Measurements from ENCODE around the gene PLSCR4.

The PLSCR4 gene

DNA sequence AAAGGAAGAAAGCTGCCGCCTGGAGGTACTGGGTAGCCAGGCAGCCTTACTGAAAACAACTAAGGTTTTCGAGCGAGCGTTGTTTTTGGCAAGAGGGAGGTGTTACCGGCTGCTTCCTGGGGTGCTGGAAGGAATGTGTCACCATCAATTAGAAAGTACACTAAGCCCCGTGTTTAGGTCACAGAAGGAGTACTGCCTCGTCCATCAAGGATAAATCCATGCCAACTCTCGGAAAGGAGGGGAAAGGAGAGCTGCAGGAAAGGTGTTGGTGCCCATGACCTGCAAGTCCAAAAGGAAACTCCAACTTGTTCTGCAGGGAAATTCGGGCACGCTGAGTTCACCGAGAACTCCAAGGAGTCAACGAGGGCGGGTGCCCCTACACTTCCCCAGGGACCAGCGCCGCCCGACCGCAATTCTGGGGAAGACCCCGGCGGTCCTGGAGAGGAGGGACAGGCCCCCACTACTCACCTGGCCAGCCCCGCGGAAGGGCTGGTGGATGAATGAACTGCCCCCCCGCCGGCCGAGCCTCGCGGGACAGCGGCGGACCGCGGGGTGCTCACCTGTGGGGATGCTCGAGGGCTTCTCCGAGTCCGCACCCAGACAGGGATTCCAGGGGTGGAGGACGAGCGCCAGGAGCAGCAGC lies 90.5 kb downstream of the PLSCR4 start:
- DNase-seq, result no peak

- DNase-seq, result no peak
Measured at GRCh38 chr3:146159616-146160320, 91.1 kb downstream of the PLSCR4 start.

- DNase-seq, result no peak
Measured at GRCh38 chr3:146159037-146159436, 91.9 kb downstream of the PLSCR4 start.

- DNase-seq, result no peak
Measured at GRCh38 chr3:146157325-146158060, 93.4 kb downstream of the PLSCR4 start.

DNA sequence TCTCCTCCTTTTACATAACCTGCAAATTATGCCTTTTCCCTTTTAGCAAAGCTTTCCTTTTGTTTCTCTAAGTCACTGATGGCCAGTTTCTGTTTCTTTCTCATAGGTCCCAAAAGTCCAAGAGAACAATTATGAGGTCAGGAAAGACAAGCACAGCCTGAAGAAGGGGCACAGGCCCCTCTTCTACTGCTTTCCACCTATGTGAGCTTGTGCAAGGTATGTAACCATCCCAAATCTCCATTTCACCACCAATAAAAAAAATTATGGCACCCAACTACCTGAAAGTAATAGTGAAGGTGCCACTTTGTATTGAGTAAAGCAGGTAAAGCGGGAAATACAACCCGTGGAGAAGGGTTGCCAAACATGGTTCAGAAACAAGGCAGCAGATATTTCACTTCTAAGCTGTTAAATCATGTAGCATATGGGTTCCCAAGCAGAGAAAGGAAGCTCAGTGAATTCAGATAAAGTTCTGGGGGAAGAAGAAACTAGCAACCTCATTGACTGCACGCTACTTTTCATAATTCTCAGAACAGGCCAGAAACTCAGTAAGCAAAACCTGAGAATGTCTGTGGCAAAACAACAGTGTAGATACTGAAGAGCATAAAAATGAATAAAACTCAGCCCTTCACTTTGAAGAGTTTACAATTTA lies 94.1 kb downstream of the PLSCR4 start:
- no peak for DNase-seq

GRCh38 chr3:146156095-146156494 lies 94.8 kb downstream of the PLSCR4 start:
- DNase-seq, result no peak

DNA sequence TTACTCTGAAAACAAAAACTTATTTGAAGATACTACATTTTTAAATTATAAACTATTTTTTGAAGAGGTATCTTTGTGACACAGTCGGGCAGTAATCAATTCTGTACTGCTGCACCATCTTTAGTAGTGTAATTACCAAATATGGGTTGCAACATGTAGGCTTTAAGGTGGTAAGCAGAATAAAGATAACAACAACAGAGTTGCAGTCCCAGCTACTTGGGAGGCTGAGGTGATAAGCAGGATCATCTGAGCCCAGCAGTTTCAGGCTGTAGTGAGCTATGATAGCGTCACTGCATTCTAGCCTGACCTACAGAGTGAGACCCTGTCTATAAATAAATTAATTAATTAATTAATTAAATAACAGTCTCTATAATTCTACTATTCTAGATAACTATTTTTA lies 95.9 kb downstream of the PLSCR4 start:
- DNase-seq, result no peak

DNA sequence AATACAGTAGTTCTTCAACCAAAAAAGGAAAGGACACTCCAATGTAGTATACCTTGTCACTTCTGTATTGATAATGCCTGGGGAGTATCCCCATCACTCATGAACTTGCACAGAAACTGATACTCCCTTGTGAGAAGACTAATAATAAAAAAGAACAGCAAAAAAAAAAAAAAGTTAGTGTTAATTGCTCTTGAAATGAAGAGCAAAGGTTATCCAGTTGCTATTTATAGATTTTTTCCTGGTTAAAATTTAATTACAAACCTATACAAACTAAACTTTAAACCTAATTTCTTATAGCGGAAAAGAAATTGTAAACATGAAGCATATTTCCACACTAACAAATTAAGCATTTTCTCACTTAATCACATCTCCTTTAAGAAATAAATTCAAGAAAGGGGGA lies 96.6 kb downstream of the PLSCR4 start:
- DNase-seq, result no peak

DNA sequence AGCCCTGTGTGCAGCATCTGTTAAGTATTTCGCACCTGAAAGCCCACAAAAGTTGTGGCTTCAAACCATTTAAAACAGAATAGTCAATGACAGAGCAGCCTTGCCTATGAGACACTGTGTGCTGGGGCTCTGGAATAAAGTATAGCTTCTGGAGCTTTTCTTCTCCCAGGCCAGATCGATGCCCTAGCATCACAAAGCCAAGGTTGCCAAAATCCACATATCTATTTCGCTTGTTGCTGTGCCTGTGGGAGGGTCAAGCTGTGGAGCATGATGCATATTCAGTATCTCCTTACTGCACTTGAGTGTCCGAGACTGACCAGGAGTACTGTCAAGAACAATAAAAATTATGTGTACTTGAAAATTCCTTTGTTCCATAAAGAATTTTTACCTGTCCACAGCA lies 97.5 kb downstream of the PLSCR4 start:
- DNase-seq, result no peak

GRCh38 chr3:146152834-146153233 lies 98.1 kb downstream of the PLSCR4 start:
- DNase-seq, result no peak

DNA sequence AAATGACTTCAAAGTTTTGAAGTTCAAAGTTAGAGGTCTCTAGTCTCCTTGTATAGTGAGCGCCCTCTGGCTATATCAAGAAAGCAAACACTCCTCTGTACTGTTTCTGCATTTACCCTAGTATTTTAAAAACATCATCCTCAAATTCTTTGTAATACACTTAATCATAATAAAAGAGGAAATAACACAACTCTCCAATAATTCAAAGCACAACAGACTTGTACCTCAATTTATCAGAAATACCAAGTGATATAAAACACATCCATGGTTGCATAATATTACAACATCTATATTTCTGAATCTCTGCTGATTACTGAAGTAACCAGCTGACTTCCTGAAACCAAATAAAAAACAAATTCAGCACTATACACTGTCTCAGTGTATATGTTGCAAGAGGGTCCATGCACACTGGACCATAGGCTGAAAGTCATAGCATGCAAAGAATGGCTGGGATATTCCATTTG lies 102.4 kb downstream of the PLSCR4 start:
- DNase-seq, result no peak

DNA sequence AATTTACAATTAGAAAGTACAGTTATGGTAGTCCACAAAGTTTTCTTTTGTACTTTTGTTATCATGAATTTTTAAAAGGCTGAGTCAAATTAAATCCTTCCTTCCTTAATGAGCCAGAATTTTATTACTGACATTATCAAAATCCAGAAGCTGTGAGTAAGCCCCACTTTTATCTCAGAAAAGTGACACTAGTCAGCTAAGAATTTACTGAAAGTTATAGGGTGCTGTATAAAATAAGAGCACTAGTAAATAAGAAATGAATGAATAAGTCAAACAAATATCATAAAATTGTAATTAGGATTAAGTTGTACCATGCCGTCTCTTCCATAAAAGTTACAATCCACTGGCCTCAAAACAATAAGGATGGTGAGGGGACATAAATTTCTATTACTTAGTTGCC lies 105.3 kb downstream of the PLSCR4 start:
- no peak for DNase-seq

- DNase-seq, result no peak
Measured at GRCh38 chr3:146142757-146143156, 108.1 kb downstream of the PLSCR4 start.

All from NCI-H2029 (cell line).